Kidney tubule cell (primary cell): Measurements from ENCODE around the gene CD68.

Experiments
- DNase-seq: peaks from one replicate; pipeline ENCODE4 v3.0.0-alpha.2; 2018; ENCODE audit warnings: low spot score

The CD68 gene

DNA sequence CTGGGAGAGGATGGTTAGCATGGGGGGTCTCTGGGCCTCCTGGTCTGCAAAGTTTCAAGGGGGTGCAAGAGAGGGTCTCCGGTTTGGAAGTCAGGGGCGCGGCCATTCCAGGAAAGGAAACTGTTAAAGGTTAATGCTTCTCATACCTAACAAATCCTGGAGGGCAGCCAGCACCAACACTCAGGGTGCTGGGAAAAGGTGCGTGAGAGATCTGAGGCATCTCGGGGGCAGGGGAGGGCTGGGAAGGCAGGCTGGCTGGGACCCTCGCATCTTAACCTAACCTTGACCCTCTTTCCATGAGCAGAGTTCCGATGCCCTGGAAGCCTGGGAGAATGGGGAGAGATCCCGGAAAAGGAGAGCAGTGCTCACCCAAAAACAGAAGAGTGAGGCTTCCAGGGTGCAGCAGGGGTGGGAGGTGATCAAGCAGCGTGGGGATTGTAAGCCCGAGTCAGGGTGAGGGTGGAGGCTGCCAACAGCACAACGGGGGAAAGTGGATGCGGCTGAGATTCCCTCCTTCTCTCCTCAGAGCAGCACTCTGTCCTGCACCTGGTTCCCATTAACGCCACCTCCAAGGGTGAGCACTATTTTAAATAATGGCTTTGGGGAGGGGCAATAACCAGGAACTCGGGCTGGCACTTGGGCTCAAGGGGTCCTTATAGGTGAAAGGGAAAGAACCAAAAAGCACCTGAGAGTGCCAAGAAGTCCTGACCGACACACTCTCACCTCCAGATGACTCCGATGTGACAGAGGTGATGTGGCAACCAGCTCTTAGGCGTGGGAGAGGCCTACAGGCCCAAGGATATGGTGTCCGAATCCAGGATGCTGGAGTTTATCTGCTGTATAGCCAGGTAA lies 19.9 kb upstream of the CD68 start:
- DNase-seq, result peak; percentile 47

DNA sequence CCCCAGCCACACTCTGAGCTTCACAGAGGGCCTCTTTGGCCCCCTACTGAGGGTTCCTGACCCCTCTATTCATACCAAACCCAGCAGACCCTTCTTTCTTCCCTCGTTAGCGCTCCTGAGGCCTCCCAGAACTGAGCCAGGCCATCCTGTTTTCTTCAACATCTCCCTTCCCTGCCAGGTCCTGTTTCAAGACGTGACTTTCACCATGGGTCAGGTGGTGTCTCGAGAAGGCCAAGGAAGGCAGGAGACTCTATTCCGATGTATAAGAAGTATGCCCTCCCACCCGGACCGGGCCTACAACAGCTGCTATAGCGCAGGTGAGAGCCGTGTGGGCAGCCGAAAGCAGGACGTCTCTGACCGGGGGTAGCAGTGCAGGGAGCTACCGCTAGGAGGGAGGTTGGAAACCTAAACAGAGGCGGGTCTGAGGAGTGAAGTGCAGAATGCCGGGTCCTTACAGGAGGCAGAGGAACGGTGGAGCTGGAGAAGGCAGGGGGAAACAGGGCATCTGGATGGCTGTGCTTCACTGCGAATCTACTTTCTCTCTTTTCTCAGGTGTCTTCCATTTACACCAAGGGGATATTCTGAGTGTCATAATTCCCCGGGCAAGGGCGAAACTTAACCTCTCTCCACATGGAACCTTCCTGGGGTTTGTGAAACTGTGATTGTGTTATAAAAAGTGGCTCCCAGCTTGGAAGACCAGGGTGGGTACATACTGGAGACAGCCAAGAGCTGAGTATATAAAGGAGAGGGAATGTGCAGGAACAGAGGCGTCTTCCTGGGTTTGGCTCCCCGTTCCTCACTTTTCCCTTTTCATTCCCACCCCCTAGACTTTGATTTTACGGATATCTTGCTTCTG lies 19.0 kb upstream of the CD68 start:
- DNase-seq, result peak; percentile 80

DNA sequence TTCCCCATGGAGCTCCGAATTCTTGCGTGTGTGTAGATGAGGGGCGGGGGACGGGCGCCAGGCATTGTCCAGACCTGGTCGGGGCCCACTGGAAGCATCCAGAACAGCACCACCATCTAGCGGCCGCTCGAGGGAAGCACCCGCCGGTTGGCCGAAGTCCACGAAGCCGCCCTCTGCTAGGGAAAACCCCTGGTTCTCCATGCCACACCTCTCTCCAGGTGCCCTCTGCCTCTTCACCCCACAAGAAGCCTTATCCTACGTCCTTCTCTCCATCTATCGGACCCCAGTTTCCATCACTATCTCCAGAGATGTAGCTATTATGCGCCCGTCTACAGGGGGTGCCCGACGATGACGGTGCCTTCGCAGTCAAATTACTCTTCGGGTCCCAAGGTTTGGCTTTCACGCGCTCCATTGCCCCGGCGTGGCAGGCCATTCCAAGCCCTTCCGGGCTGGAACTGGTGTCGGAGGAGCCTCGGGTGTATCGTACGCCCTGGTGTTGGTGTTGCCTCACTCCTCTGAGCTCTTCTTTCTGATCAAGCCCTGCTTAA lies 18.3 kb upstream of the CD68 start:
- peak; percentile 90 for DNase-seq

DNA sequence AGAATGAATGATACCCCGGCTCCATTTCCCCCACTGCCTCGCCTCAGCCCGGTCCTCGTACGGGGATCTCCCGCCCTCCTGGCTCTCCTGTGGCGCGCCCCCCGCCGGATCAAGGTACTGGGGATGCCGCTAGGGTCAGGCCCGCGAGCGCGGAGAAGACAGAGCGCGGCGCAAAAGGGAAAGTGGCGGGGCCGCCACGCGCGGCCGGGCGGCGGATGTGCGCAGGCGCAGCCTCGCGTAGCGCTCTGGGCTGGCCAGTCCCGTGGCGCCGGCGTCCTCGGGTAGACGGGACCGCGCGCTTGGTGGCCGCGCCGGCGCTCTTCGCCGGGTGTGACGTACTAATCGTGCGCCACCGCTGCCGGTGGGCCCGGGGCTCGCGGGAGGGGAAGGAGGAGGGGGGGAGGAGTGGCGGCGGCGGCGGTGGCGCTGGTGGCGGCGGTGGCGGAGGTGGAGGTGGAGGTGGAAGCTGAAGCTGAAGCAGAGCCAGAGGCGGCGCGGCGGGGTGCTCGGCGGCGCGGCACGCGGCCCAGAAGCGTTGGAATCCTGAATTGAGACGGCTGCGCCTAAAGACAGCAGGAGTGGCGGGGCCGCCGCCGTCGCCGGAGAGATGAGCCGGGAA lies 17.7 kb upstream of the CD68 start, which contains the start of gene SENP3:
SENP3 (plus strand) TSS at position 331 of the 619 bp plus-strand sequence. CDS start 1,158 bp downstream, outside the sequence.
- DNase-seq, result peak; percentile 90

DNA sequence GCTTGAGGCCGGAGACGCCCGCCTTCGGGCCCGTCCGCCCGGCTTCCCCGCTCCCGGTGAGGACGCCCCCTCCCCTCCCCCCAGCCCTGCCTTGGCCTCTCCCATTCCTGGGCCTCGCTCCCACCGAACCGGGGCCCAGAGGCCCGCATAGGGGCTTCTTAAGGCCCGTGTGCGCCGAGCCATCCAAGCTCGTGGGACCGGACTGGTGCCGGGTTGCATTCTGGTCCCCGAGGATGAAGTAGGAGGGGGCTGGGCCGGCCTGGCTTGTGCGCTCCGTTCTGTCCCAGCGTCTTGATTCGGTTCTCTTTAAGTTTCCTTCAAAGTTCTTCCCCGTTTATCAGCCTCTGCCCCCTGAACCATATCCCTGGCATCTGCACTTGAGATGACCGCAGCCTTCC lies 17.2 kb upstream of the CD68 start:
- no peak for DNase-seq

DNA sequence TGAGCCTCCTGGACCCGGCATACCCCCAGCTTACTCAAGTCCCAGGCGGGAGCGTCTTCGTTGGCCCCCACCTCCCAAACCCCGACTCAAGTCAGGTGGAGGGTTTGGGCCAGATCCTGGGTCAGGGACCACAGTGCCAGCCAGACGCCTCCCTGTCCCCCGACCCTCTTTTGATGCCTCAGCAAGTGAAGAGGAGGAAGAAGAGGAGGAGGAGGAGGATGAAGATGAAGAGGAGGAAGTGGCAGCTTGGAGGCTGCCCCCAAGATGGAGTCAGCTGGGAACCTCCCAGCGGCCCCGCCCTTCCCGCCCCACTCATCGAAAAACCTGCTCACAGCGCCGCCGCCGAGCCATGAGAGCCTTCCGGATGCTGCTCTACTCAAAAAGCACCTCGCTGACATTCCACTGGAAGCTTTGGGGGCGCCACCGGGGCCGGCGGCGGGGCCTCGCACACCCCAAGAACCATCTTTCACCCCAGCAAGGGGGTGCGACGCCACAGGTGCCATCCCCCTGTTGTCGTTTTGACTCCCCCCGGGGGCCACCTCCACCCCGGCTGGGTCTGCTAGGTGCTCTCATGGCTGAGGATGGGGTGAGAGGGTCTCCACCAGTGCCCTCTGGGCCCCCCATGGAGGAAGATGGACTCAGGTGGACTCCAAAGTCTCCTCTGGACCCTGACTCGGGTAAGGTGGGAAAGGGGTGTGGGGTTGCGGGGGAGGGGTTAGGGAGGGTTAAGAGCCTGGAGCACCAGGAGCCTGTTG lies 16.1 kb upstream of the CD68 start:
- DNase-seq, result no peak

DNA sequence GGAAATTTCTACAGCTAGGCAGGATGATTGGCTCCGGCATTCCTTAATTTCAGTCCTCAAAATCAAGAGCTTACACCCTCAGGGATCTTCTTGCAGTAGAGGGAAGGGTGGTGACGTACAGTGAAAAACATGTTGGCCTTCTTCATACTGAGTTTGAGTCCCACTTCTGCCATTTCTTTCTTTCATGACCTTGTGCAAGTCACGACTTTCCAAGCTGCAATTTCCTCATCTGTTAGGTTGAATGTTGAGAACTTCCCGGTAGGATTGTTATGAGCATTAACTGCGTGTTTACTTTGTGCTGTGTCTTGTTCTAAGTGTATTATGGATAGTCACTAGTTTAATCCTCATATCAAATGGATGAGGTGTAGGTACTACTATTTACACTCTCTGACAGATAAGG lies 9.9 kb upstream of the CD68 start:
- no peak for DNase-seq

DNA sequence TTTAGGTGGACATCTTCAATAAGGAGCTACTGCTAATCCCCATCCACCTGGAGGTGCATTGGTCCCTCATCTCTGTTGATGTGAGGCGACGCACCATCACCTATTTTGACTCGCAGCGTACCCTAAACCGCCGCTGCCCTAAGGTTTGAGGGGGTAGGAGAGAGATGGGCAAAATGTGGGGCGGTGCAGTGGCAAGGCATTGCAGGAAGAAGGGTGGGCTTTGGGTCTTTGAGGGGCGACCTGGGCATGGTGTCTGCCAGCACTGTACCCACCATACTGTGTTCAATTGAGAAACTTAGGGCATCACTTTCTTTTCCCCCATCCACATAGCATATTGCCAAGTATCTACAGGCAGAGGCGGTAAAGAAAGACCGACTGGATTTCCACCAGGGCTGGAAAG lies 9.1 kb upstream of the CD68 start:
- DNase-seq, result no peak

DNA sequence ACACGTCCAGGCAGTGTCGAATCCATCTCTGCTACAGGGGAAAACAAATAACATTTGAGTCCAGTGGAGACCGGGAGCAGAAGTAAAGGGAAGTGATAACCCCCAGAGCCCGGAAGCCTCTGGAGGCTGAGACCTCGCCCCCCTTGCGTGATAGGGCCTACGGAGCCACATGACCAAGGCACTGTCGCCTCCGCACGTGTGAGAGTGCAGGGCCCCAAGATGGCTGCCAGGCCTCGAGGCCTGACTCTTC lies 7.2 kb upstream of the CD68 start:
- no peak for DNase-seq

DNA sequence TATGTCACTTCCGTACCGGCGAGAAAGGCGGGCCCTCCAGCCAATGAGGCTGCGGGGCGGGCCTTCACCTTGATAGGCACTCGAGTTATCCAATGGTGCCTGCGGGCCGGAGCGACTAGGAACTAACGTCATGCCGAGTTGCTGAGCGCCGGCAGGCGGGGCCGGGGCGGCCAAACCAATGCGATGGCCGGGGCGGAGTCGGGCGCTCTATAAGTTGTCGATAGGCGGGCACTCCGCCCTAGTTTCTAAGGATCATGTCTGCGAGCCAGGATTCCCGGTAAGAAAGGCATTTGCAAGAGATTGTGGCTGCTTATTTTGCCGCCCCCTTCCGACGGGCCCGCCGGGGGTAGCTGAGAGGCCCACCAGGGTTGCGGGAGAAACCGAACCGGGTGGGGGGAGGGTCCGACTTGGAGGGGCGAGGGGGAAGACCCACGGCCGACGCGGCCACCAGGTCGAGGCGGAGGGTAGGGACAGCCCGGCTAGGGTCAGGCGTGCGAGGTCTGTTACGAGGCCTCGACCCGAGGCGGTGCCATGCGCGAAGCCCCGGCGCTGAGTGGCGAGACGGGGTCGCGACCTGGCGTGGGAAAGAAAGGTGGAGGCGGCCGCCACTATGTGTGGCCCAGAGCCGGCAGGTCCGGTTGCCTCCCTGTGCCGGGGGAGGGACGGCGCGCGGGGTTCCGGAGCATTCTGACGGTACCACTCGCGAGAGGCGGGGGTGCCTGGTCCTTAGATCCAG lies 6.7 kb upstream of the CD68 start:
- DNase-seq, result peak; percentile 100

DNA sequence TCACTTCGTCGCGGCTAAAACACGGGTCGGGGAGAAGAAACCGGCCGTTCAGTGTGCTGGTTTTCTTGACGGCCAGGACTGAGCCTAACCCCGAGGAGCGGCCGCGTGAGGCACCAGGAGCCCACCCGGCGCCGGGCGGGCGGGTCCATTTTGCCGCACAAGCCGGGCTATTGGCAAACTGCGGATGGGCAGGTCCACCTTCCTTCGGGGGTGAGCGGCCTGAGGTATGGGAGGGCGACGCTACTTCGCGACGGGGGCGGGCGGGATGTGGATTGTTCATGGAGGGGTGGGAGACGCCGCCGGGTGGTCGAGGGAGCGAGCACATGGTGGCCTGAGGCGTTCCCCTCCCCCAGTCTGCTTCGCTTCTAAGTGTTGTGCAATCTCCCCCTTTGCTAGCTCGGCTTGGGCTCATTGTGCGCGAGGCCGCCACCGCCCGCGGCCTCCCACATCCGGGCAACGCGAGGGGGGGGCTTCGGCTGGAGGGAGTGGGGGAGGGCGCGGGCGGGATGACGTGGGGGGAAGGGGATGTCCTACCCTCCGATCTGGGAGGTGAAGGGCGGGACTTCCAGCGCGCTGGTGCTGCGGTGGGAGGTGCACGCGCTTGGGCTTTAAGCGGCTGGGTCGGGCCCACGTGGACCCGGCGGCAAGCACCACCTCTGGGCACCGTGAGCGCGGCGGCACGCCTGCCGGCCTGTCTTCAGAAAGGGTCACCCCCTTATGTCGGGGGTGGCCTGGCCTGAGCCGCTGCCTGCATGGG lies 5.9 kb upstream of the CD68 start:
- DNase-seq, result peak; percentile 92

DNA sequence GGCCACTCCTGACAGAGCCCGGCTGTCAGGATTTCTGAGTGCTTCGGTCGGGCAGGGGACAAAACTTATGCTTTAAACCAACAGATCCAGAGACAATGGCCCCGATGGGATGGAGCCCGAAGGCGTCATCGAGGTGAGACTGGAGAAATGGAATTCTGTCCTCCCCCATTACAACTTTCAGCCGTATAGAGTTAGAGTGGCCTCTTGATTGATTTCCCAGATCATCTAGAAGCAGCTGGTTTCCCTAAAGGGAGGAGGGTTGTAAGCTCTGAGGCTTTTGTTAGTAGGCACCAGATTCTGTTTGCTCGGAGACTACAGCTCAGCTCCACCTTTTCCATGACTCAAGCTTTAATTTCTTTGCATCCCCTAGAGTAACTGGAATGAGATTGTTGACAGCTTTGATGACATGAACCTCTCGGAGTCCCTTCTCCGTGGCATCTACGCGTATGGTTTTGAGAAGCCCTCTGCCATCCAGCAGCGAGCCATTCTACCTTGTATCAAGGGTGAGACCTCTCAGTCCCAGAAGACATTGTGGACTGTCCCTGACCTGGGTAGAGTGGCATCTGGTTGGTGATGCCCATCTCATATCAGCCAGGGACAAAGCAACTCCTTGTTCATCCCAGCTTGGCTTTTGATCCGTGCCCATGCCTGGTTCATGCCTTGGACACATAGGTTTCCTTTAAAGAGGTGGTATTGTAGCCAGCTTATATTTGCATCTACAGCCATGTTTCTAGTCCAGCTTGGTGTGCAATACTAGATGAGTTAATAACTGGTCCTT lies 5.1 kb upstream of the CD68 start:
- no peak for DNase-seq

DNA sequence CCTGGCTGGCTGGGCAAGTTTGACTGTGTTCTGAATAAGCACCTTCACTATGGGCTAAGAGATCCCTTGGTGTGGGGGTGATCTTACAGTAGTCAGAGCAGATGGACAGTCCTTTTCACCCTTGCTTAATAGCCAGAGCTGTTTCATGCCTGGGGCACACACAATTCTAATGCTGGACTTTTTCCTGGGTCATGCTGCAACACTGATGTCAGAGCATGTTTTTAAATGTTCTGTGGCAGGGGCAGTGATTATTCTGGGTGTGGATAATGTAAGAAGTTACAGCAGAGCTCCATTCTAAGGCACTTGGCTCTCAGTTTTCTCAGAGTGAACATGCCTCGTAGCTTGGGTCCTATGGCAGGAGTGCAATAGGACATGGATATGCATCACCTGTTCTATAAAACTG lies 4.0 kb upstream of the CD68 start:
- no peak for DNase-seq

DNA sequence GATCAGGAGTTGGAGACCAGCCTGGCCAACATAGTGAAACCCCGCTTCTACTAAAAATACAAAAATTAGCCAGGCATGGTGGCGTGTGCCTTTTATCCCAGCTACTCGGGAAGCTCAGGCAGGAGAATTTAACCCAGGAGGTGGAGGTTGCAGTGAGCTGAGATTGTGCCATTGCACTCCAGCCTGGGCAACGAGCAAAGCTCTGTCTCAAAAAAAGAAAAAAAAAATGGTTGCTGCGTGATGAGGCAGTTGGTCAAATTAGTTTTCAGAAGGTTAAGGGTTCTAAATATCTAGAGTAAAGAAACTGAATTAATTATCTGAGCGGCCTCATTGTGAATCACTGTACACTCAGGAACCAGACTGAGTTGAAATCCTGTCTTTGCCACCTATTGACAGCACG lies 3.5 kb upstream of the CD68 start:
- no peak for DNase-seq

DNA sequence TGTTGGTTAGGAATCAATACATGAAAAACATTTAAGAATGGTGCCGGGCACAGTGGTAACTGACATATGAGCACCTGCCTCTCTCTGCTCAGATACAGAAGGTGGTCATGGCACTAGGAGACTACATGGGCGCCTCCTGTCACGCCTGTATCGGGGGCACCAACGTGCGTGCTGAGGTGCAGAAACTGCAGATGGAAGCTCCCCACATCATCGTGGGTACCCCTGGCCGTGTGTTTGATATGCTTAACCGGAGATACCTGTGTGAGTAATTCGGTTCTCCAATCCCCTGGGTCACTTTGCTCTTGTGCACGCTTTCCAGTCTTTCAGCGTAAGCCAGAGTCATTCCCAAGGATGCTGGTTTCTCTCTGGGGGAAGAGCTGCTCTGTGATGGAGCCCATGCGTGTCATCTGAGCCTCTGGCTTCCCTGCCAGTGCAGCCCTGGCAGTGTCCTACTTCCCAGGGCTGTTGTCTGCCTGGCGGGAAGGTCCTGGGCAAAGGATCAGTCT lies 3.0 kb upstream of the CD68 start:
- DNase-seq, result no peak

DNA sequence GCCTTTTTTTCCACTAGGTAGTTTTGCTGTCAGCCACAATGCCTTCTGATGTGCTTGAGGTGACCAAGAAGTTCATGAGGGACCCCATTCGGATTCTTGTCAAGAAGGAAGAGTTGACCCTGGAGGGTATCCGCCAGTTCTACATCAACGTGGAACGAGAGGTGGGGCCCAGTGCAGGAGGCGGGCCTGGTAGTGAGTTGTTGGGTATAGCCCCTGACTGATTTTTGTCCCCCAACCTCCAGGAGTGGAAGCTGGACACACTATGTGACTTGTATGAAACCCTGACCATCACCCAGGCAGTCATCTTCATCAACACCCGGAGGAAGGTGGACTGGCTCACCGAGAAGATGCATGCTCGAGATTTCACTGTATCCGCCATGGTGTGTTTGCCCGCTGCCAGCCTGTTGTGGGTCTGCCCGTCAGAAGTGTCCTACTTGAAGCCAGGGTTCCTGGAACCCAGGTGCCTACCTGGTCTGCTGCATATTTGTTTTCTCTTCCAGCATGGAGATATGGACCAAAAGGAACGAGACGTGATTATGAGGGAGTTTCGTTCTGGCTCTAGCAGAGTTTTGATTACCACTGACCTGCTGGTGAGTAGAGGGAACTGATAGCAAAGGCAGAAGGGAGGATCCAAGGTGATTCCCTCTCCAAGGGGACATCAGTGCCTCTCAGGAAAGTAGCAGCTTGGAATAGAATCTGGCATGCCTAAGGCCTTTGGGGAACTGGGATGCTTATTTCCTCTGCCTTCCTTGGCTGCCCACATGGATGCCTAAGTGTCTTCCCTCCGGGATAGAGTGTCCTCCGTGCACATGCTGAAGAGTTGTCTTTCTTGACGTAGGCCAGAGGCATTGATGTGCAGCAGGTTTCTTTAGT lies 1.9 kb upstream of the CD68 start:
- no peak for DNase-seq

DNA sequence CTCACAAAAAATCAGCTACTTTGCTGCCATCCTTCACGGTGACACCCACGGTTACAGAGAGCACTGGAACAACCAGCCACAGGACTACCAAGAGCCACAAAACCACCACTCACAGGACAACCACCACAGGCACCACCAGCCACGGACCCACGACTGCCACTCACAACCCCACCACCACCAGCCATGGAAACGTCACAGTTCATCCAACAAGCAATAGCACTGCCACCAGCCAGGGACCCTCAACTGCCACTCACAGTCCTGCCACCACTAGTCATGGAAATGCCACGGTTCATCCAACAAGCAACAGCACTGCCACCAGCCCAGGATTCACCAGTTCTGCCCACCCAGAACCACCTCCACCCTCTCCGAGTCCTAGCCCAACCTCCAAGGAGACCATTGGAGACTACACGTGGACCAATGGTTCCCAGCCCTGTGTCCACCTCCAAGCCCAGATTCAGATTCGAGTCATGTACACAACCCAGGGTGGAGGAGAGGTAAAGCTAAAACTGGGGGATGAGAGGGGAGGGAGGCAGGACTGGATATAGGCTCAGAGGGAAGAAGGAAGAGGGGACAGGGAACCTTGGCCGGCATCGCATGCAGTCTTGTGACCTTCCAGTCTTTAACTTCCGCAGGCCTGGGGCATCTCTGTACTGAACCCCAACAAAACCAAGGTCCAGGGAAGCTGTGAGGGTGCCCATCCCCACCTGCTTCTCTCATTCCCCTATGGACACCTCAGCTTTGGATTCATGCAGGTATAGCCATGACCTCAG lies 581 bp downstream of the CD68 start:
- no peak for DNase-seq
